ENCODE measurements around the gene USO1. TPM values are rescaled to one million over a fixed set of nuclear protein-coding genes. Genes with fewer than 3 reads are reported as not detected.

Gene USO1
- total RNA-seq, 2 donors from 2014 or later = 57.6 to 89.7 TPM

GRCh38 chr4:75771607-75772006 is 47.2 kb downstream of the USO1 start:
- peaks cover 4 to 33% of the 10 kb centered on the region in 2 donors for H3K36me3 ChIP-seq (replicated peaks in 1 of 2; ENCODE audit: insufficient read depth in 1 of 2, low read depth in 2 of 2)

GRCh38 chr4:75777589-75777988 is 53.2 kb downstream of the USO1 start:
- 94 to 96% methylated on average over 2 of the region's 2 CpGs for WGBS, 2 donors
- TF ChIP-seq CTCF (IDR thresholded peaks at IDR 0.05) = no peak
- no peaks in the 10 kb centered on the region for H3K4me1 ChIP-seq

More at GRCh38 chr4:75771607-75772006, 47.2 kb downstream of the USO1 start:
- 0% methylated on average over 1 of the region's 1 CpG for WGBS, 2 donors
- no peak for DNase-seq
- Histone ChIP-seq H3K4me3 (no peak overlapping the region), H3K9me3 (no peaks in the 10 kb centered on the region), H3K27me3 (no peaks in the 10 kb centered on the region), H3K27ac (no peak overlapping the region), H3K4me1 (no peaks in the 10 kb centered on the region)
- TF ChIP-seq CTCF (IDR thresholded peaks at IDR 0.05) = no peak
- TF ChIP-seq POLR2A (IDR thresholded peaks at IDR 0.05) = no peak
- intact Hi-C loops (cut with DNase I) = no loop called here
- no peak for ATAC-seq

GRCh38 chr4:75779105-75779757 is 54.9 kb downstream of the USO1 start:
- no peak for DNase-seq
- WGBS, 2 donors = 83 to 85% methylated on average over 5 of the region's 5 CpGs
- Histone ChIP-seq H3K9me3 (no peaks in the 10 kb centered on the region), H3K27me3 (no peaks in the 10 kb centered on the region), H3K4me3 (no peak overlapping the region), H3K4me1 (no peaks in the 10 kb centered on the region), H3K36me3 (replicated peaks in 1 of 2; ENCODE audit: insufficient read depth in 1 of 2, low read depth in 2 of 2) (peaks cover 12 to 30% of the 10 kb centered on the region in 2 donors), H3K27ac (no peak overlapping the region)
- no peak for ATAC-seq
- TF ChIP-seq CTCF (IDR thresholded peaks at IDR 0.05) (no peak), POLR2A (IDR thresholded peaks at IDR 0.05) (no peak)
- intact Hi-C loops (cut with DNase I) = no loop called here

More at GRCh38 chr4:75777589-75777988, 53.2 kb downstream of the USO1 start:
- intact Hi-C loops (cut with DNase I) = no loop called here
- Histone ChIP-seq H3K9me3 (no peaks in the 10 kb centered on the region), H3K27ac (no peak overlapping the region), H3K27me3 (no peaks in the 10 kb centered on the region), H3K36me3 (replicated peaks in 1 of 2; ENCODE audit: insufficient read depth in 1 of 2, low read depth in 2 of 2) (peaks cover 12 to 38% of the 10 kb centered on the region in 2 donors), H3K4me3 (no peak overlapping the region)
- no peak for ATAC-seq
- DNase-seq = no peak

- Histone ChIP-seq H3K27me3 (no peaks in the 10 kb centered on the region), H3K4me1 (peaks cover 1% of the 10 kb centered on the region), H3K9me3 (no peaks in the 10 kb centered on the region), H3K4me3 (no peak overlapping the region), H3K36me3 (replicated peaks in 1 of 2; ENCODE audit: insufficient read depth in 1 of 2, low read depth in 2 of 2) (peaks cover 8 to 16% of the 10 kb centered on the region in 2 donors), H3K27ac (no peak overlapping the region)
- intact Hi-C loops (cut with DNase I) = no loop called here
- ATAC-seq = no peak
- no peak for DNase-seq
- TF ChIP-seq CTCF (IDR thresholded peaks at IDR 0.05) (no peak), POLR2A (IDR thresholded peaks at IDR 0.05) (no peak)
Measured at GRCh38 chr4:75781305-75781704, 56.9 kb downstream of the USO1 start.

GRCh38 chr4:75786526-75786925 is 62.1 kb downstream of the USO1 start:
- Histone ChIP-seq H3K9me3 (no peaks in the 10 kb centered on the region), H3K27me3 (no peaks in the 10 kb centered on the region), H3K27ac (peak overlapping the region in 3 of 4 donors; percentile 17 to 66 (median 52)), H3K4me3 (no peak overlapping the region), H3K36me3 (replicated peaks in 1 of 2; ENCODE audit: insufficient read depth in 1 of 2, low read depth in 2 of 2) (peaks cover 0 to 15% of the 10 kb centered on the region in 2 donors), H3K4me1 (peaks cover 6% of the 10 kb centered on the region)
- TF ChIP-seq CTCF (IDR thresholded peaks at IDR 0.05) (no peak), POLR2A (IDR thresholded peaks at IDR 0.05) (no peak)
- intact Hi-C loops (cut with DNase I) = no loop called here
- DNase-seq (no peak), ATAC-seq (peak; percentile 60)
- 71 to 86% methylated on average over 1 of the region's 1 CpG for WGBS, 2 donors

All from body of pancreas (tissue), 4 donors.